C4-2B (cell line): ENCODE data around the gene SEMA5A.

ENCODE experiments used
- ZFX ChIP-seq: fragments of 450-650 bp; IDR thresholded peaks from 2 replicates; pipeline ENCODE4 v1.6.1; 2017
- TF ChIP-seq, protein P1 (sequence below): fragments of 450-650 bp; conservative IDR thresholded peaks from 2 replicates; pipeline ENCODE4 v1.5.1; 2017; ENCODE audit warnings: mild to moderate bottlenecking

DNA sequence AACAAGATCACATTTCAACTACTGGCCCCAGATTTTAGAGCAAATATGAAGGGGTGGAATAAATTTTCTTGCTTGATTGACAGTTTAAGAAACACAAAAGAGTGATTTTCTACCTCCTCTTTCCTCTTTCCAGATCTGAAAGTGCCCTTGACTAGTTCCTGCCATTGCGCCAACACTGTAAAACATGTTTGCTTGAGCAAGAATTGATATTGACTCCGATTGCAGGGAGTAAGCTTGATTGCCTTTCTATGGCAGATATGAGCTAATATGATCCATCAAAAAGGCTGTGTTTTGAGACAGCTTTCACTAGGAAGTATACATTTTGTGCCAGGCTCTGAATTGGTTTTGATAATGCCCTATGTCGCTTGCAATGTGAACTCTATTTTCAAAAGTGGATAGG is 508.8 kb downstream of the SEMA5A start:
- TF ChIP-seq, protein P1, sequence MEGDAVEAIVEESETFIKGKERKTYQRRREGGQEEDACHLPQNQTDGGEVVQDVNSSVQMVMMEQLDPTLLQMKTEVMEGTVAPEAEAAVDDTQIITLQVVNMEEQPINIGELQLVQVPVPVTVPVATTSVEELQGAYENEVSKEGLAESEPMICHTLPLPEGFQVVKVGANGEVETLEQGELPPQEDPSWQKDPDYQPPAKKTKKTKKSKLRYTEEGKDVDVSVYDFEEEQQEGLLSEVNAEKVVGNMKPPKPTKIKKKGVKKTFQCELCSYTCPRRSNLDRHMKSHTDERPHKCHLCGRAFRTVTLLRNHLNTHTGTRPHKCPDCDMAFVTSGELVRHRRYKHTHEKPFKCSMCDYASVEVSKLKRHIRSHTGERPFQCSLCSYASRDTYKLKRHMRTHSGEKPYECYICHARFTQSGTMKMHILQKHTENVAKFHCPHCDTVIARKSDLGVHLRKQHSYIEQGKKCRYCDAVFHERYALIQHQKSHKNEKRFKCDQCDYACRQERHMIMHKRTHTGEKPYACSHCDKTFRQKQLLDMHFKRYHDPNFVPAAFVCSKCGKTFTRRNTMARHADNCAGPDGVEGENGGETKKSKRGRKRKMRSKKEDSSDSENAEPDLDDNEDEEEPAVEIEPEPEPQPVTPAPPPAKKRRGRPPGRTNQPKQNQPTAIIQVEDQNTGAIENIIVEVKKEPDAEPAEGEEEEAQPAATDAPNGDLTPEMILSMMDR, result no peak
- no peak for TF ChIP-seq ZFX
